Caco-2 (cell line): ENCODE results near the gene KCTD21. TPM values are rescaled to one million over a fixed set of nuclear protein-coding genes. Genes with fewer than 3 reads are reported as not detected.

ENCODE experiments used
- BruUV-seq: library from RNA; stranded (reverse); fragments of 400-500 nt; replicated peaks from 2 replicates; lab custom pipeline; 2021; lab: Mats Ljungman, UMichigan
- CTCF ChIA-PET: fragments of 300-600 bp; sonication (Branson Sonifier 250); formaldehyde crosslinking; loops from one replicate; lab custom pipeline; 2022; ENCODE audit warnings: antibody characterized with exemption; lab: Charles Lee
- POLR2A ChIA-PET: fragments of 300-600 bp; sonication (Branson Sonifier 250); formaldehyde crosslinking; loops from one replicate; lab custom pipeline; 2022; ENCODE audit warnings: antibody characterized with exemption; lab: Charles Lee
- DNase-seq, 2 experiments: peaks; one replicate each; pipeline versions ENCODE4 v3.0.0 to v3.0.0-alpha.2; 2020 to 2022
- H3K27me3 ChIP-seq: replicated peaks from 2 replicates; pipeline ENCODE4 v1.6.0; 2011; ENCODE audit warnings: low read length; ENCODE audit not compliant: control insufficient read depth, insufficient read depth
- H3K36me3 ChIP-seq: 2 replicates; pipeline ENCODE4 v1.5.1; 2011; ENCODE audit warnings: low read length; ENCODE audit not compliant: control insufficient read depth, insufficient read depth
- H3K4me1 ChIP-seq: fragments of 250-450 bp; sonication (Bioruptor Pico); 2 replicates; pipeline ENCODE4 v1.5.1; 2020; ENCODE audit warnings: mild to moderate bottlenecking
- H3K4me3 ChIP-seq: 2 replicates; pipeline ENCODE4 v1.5.1; 2011; ENCODE audit warnings: low read depth, mild to moderate bottlenecking, control low read depth, low read length
- H3K9me3 ChIP-seq: fragments of 250-450 bp; sonication (Bioruptor Pico); 2 replicates; pipeline ENCODE4 v1.5.1; 2020; ENCODE audit warnings: mild to moderate bottlenecking, moderate library complexity
- H3K27ac Mint-ChIP-seq: one replicate; pipeline ENCODE4 v1.8.0; 2022; ENCODE audit warnings: mixed read lengths; ENCODE audit not compliant: unreplicated experiment
- H3K27me3 Mint-ChIP-seq: one replicate; pipeline ENCODE4 v1.8.0; 2022; ENCODE audit warnings: mixed read lengths; ENCODE audit not compliant: insufficient read depth, unreplicated experiment
- H3K36me3 Mint-ChIP-seq: one replicate; pipeline ENCODE4 v1.8.0; 2022; ENCODE audit warnings: mild to moderate bottlenecking, mixed read lengths; ENCODE audit not compliant: insufficient read depth, unreplicated experiment
- H3K4me1 Mint-ChIP-seq: one replicate; pipeline ENCODE4 v1.8.0; 2022; ENCODE audit warnings: low read depth, mixed read lengths; ENCODE audit not compliant: unreplicated experiment
- H3K4me3 Mint-ChIP-seq: one replicate; pipeline ENCODE4 v1.8.0; 2022; ENCODE audit warnings: mild to moderate bottlenecking, moderate library complexity, mixed read lengths; ENCODE audit not compliant: unreplicated experiment
- H3K9me3 Mint-ChIP-seq: one replicate; pipeline ENCODE4 v1.8.0; 2022; ENCODE audit warnings: mixed read lengths; ENCODE audit not compliant: unreplicated experiment
- CTCF ChIP-seq, 2 experiments: fragments of 200-600 bp in 1 of 2; IDR thresholded peaks; 1 replicate in 1 of 2; 2 replicates in 1 of 2; pipeline versions ENCODE4 v1.5.1 to v1.8.0; 2011 to 2022; ENCODE audit warnings: antibody characterized with exemption in 1 of 2, control low read depth in 1 of 2, inconsistent platforms in 1 of 2, low read depth in 1 of 2, low read length in 1 of 2, mild to moderate bottlenecking in 1 of 2, moderate library complexity in 1 of 2; ENCODE audit not compliant: insufficient read depth in 1 of 2, severe bottlenecking in 1 of 2, unreplicated experiment in 1 of 2
- intact Hi-C: fragments of 100-400 bp; cut with micrococcal nuclease; formaldehyde crosslinking; loops from one replicate; pipeline ENCODE4 v1.10.0; 2022; ENCODE audit not compliant: unreplicated experiment
- total RNA-seq: library from RNA; stranded (reverse); gene quantifications from 2 replicates; pipeline ENCODE4 v1.2.3, GENCODE V29; 2022

Gene KCTD21
- total RNA-seq, 1 experiment from 2014 or later = 6.4 TPM

GRCh38 chr11:78201096-78201818, 12.8 kb upstream of the KCTD21 start:
- Mint-ChIP-seq H3K9me3 (no peaks in the 10 kb centered on the region), H3K4me3 (no peak overlapping the region), H3K27ac (peak overlapping the region; percentile 10), H3K36me3 (peaks cover 16% of the 10 kb centered on the region), H3K4me1 (peaks cover 6% of the 10 kb centered on the region), H3K27me3 (no peaks in the 10 kb centered on the region)
- no peaks in the 10 kb centered on the region for H3K36me3 ChIP-seq
- H3K4me3 ChIP-seq = no peak overlapping the region
- H3K9me3 ChIP-seq = no peaks in the 10 kb centered on the region
- intact Hi-C loops = no loop called here
- ChIA-PET POLR2A (no interaction called here), CTCF (no interaction called here)
- peaks cover 15% of the 10 kb centered on the region; the same call in 1 of the 2 replicates for H3K4me1 ChIP-seq
- no peaks in the 10 kb centered on the region for H3K27me3 ChIP-seq
- BruUV-seq = no TSS peak
- peak in 1 of 2 experiments; percentile 29 for DNase-seq
- TF ChIP-seq CTCF (IDR thresholded peaks at IDR 0.05; ENCODE audit: insufficient read depth in 1 of 2, low read depth in 1 of 2, low read length in 1 of 2, severe bottlenecking in 1 of 2, unreplicated experiment in 1 of 2) = no peak

GRCh38 chr11:78200553-78200952, 12.1 kb upstream of the KCTD21 start:
- intact Hi-C loops = no loop called here
- ChIA-PET POLR2A (no interaction called here), CTCF (no interaction called here)
- no peak overlapping the region for H3K4me3 ChIP-seq
- Mint-ChIP-seq H3K4me3 (no peak overlapping the region), H3K27me3 (no peaks in the 10 kb centered on the region), H3K36me3 (peaks cover 16% of the 10 kb centered on the region), H3K9me3 (no peaks in the 10 kb centered on the region), H3K27ac (no peak overlapping the region), H3K4me1 (peaks cover 6% of the 10 kb centered on the region)
- DNase-seq = peak in 1 of 2 experiments; percentile 36
- H3K36me3 ChIP-seq = no peaks in the 10 kb centered on the region
- no peaks in the 10 kb centered on the region for H3K9me3 ChIP-seq
- TF ChIP-seq CTCF (IDR thresholded peaks at IDR 0.05; ENCODE audit: insufficient read depth in 1 of 2, low read depth in 1 of 2, low read length in 1 of 2, severe bottlenecking in 1 of 2, unreplicated experiment in 1 of 2) = no peak
- peaks cover 15% of the 10 kb centered on the region; the same call in 1 of the 2 replicates for H3K4me1 ChIP-seq
- H3K27me3 ChIP-seq = no peaks in the 10 kb centered on the region
- BruUV-seq = no TSS peak

- no peak overlapping the region for H3K27ac Mint-ChIP-seq
- Histone ChIP-seq H3K27me3 (no peaks in the 10 kb centered on the region), H3K4me3 (no peak overlapping the region), H3K4me1 (peaks cover 15% of the 10 kb centered on the region; the same call in 1 of the 2 replicates), H3K9me3 (no peaks in the 10 kb centered on the region), H3K36me3 (no peaks in the 10 kb centered on the region)
- no peak overlapping the region for H3K4me3 Mint-ChIP-seq
- no peaks in the 10 kb centered on the region for H3K9me3 Mint-ChIP-seq
- ChIA-PET CTCF (no interaction called here), POLR2A (no interaction called here)
- no peaks in the 10 kb centered on the region for H3K27me3 Mint-ChIP-seq
- BruUV-seq = no TSS peak
- DNase-seq = peak in 1 of 2 experiments; percentile 33
- peaks cover 7% of the 10 kb centered on the region for H3K4me1 Mint-ChIP-seq
- TF ChIP-seq CTCF (IDR thresholded peaks at IDR 0.05; ENCODE audit: insufficient read depth in 1 of 2, low read depth in 1 of 2, low read length in 1 of 2, severe bottlenecking in 1 of 2, unreplicated experiment in 1 of 2) = no peak
- intact Hi-C loops = no loop called here
- H3K36me3 Mint-ChIP-seq = peaks cover 16% of the 10 kb centered on the region
These were observed 11.6 kb upstream of the KCTD21 start for GRCh38 chr11:78200061-78200460.
